Muscle layer of colon (tissue), 2 donors: Measurements from ENCODE around the gene SVIL.
A peak's percentile ranks its signal among the peaks of the same experiment; 100 is the strongest.

Source experiments
- H3K27ac ChIP-seq: one replicate; pipeline ENCODE4 v1.7.0; 2013; ENCODE audit warnings: low read depth, mild to moderate bottlenecking, low read length, moderate library complexity
- H3K27me3 ChIP-seq, 2 donors: one replicate each; pipeline ENCODE4 v1.7.0; 2013; ENCODE audit warnings: low read length in 2 of 2, mild to moderate bottlenecking in 2 of 2; ENCODE audit not compliant: insufficient read depth in 2 of 2, control insufficient read depth in 1 of 2
- H3K36me3 ChIP-seq: one replicate; pipeline ENCODE4 v1.7.0; 2013; ENCODE audit warnings: mild to moderate bottlenecking, low read length; ENCODE audit not compliant: insufficient read depth
- H3K4me1 ChIP-seq: one replicate; pipeline ENCODE4 v1.7.0; 2013; ENCODE audit warnings: mild to moderate bottlenecking, low read length; ENCODE audit not compliant: insufficient read depth
- H3K4me3 ChIP-seq, 2 donors: one replicate each; pipeline ENCODE4 v1.7.0; 2013; ENCODE audit warnings: low read length in 2 of 2, low read depth in 1 of 2, mild to moderate bottlenecking in 1 of 2, moderate library complexity in 1 of 2
- H3K9ac ChIP-seq: one replicate; pipeline ENCODE4 v1.7.0; 2013; ENCODE audit warnings: low read length
- H3K9me3 ChIP-seq: one replicate; pipeline ENCODE4 v1.7.0; 2013; ENCODE audit warnings: mild to moderate bottlenecking, low read length
- donor health status: abdominal sarcoma.
- donor health status: Adenocarcinoma of cecum.

The SVIL gene, protein sequence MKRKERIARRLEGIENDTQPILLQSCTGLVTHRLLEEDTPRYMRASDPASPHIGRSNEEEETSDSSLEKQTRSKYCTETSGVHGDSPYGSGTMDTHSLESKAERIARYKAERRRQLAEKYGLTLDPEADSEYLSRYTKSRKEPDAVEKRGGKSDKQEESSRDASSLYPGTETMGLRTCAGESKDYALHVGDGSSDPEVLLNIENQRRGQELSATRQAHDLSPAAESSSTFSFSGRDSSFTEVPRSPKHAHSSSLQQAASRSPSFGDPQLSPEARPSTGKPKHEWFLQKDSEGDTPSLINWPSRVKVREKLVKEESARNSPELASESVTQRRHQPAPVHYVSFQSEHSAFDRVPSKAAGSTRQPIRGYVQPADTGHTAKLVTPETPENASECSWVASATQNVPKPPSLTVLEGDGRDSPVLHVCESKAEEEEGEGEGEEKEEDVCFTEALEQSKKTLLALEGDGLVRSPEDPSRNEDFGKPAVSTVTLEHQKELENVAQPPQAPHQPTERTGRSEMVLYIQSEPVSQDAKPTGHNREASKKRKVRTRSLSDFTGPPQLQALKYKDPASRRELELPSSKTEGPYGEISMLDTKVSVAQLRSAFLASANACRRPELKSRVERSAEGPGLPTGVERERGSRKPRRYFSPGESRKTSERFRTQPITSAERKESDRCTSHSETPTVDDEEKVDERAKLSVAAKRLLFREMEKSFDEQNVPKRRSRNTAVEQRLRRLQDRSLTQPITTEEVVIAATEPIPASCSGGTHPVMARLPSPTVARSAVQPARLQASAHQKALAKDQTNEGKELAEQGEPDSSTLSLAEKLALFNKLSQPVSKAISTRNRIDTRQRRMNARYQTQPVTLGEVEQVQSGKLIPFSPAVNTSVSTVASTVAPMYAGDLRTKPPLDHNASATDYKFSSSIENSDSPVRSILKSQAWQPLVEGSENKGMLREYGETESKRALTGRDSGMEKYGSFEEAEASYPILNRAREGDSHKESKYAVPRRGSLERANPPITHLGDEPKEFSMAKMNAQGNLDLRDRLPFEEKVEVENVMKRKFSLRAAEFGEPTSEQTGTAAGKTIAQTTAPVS (N-terminal part only)

DNA sequence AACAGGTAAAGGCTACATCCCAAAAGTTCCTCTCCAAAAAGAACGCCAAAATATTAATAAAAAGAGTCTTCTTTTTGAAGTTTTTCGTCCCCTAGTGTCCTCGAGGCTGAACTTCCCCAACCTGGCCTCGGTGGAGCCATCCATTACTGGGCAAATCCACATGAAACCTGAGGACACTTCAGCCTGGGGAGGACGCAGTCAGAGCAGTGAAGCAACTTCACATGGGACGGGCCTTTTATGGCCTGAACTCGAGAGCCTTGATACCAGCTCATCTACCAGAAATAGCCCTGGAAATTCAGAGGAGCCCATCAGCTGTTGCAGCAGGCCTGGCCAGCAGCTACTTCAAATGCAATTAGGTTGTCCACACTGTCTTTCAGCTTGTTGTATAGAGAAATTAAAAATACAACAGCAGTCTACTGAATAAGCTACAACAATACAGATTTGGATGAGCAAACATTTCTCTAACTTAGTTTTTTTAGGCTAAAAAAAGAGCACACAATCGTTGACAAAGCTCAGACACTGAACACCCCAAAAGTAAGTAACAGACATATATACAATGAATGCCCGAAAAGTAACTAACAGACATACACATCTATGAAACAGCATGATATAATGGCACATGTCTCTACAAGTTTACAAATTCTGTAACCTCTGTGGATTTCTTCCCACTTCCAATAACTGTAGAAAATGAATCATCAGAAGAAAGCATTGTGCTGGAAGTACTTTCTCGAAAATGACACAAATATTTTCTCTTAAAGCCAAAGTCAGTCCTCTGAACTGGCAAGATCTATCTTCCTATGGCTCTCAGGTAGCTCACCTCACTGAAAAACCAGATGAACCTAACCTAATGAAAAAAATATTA is at the start of gene SVIL:
Gene SVIL, minus strand, starts transcription at position 208 of the 862 bp plus-strand sequence. CDS start 79,913 bp downstream, outside the sequence.
- Histone ChIP-seq H3K4me3 (peak within 1 kb of the TSS; percentile 38 to 61), H3K27ac (peak within 1 kb of the TSS; percentile 92), H3K36me3 (peaks cover 14% of the 10 kb centered on the region), H3K27me3 (no peaks in the 10 kb centered on the region), H3K9me3 (no peaks in the 10 kb centered on the region), H3K4me1 (peaks cover 41% of the 10 kb centered on the region), H3K9ac (peak within 1 kb of the TSS; percentile 89)

DNA sequence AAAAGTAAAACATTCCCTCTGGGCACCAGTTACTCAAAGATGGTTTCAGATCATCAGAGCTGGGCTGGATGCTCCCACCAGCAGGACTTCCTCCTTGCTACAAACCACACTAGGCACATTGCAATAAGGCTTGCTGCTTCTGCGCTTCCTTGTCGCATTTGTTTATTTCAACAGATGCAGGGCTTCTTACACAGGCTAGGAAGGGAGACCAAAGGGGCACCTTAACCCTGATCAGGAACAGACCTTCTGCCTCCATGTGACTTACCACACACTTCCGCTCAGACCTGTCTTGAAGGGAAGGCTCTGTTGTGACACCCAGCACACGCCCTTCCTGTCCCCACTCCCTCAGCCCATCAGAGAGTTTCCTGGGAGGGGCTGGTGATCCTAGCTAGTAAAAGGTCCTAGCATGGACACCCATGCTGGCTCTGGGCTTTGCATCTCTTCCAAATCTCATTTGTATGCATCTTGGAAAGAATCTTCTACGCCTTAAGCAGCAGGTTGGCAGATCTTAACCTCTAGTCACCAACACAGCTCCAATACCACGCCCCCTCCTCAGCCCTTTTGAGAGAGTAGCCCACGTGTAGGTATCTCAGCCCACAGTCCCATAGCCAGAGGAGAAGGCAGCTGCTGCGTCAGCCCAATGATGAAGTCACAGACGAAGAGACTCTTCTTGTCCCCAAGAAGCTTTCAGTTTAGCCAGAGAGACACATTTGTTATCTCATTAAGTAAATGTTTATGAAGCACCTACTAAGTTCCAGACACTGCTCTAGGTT is 47.1 kb upstream of the SVIL start:
- peak overlapping the region; percentile 1 for H3K27ac ChIP-seq
- no peak overlapping the region for H3K9ac ChIP-seq
- no peak overlapping the region for H3K4me3 ChIP-seq
- H3K36me3 ChIP-seq: peaks cover 84% of the 10 kb centered on the region
- no peaks in the 10 kb centered on the region for H3K27me3 ChIP-seq
- H3K4me1 ChIP-seq: peaks cover 36% of the 10 kb centered on the region
- H3K9me3 ChIP-seq: no peaks in the 10 kb centered on the region

DNA sequence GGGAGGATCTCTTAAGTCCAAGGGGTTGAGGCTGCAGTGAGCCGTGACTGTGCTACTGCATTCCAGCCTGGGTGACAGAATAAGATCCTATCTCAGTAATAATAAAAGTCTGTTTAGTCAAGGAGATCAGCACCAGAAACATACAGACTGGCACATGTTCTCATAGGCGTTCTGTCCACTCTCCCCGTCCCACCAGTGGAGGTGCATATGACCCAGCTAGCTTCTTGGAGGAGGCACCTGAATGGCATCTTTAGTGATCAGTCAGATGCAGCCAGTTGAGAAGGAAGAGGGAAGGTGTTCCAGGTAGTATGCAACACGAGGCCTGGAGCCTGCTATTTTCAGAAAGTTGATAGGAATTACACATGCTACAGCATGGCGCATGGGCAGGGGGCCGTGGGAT is 45.3 kb upstream of the SVIL start:
- Histone ChIP-seq H3K4me1 (peaks cover 36% of the 10 kb centered on the region), H3K27ac (no peak overlapping the region), H3K27me3 (no peaks in the 10 kb centered on the region), H3K36me3 (peaks cover 87% of the 10 kb centered on the region), H3K4me3 (no peak overlapping the region), H3K9me3 (peaks cover under 1% of the 10 kb centered on the region), H3K9ac (no peak overlapping the region)

DNA sequence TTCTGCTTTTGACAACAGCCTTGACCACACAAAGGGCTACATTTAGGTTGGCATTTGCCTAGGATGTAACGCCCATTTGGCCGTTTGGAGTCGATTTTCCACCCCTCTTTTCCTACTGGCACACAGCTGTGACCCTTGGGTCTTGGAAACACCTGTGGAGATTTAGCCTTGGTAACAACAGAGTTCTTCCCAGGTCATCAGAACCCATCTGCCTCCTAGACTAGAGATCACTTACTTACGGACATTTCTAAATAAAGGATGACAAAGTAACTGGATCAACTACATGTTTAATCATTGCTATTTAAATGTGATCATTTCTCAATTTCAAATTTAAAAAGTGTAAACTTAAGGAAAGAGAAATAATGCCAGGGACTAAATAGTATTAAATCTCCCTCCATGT is 42.0 kb upstream of the SVIL start:
- peaks cover 23% of the 10 kb centered on the region for H3K4me1 ChIP-seq
- H3K27ac ChIP-seq: no peak overlapping the region
- peaks cover 6% of the 10 kb centered on the region for H3K9me3 ChIP-seq

GRCh38 chr10:29675984-29676383 is 41.2 kb upstream of the SVIL start:
- Histone ChIP-seq H3K27me3 (no peaks in the 10 kb centered on the region), H3K4me3 (no peak overlapping the region), H3K9ac (no peak overlapping the region), H3K9me3 (peaks cover 6% of the 10 kb centered on the region), H3K36me3 (peaks cover 54% of the 10 kb centered on the region), H3K27ac (no peak overlapping the region), H3K4me1 (peaks cover 26% of the 10 kb centered on the region)

More for the DNA sequence above, 42.0 kb upstream of the SVIL start:
- H3K9ac ChIP-seq: no peak overlapping the region
- no peaks in the 10 kb centered on the region for H3K27me3 ChIP-seq
- H3K4me3 ChIP-seq: no peak overlapping the region
- H3K36me3 ChIP-seq: peaks cover 61% of the 10 kb centered on the region

- peaks cover 6% of the 10 kb centered on the region for H3K9me3 ChIP-seq
- H3K27me3 ChIP-seq: no peaks in the 10 kb centered on the region
- peaks cover 35% of the 10 kb centered on the region for H3K36me3 ChIP-seq
- no peak overlapping the region for H3K27ac ChIP-seq
- peaks cover 46% of the 10 kb centered on the region for H3K4me1 ChIP-seq
- no peak overlapping the region for H3K9ac ChIP-seq
- no peak overlapping the region for H3K4me3 ChIP-seq
Measured at GRCh38 chr10:29671968-29672367, 37.2 kb upstream of the SVIL start.

GRCh38 chr10:29671228-29671780 is 36.5 kb upstream of the SVIL start:
- Histone ChIP-seq H3K27me3 (no peaks in the 10 kb centered on the region), H3K9ac (no peak overlapping the region), H3K27ac (no peak overlapping the region), H3K36me3 (peaks cover 31% of the 10 kb centered on the region), H3K9me3 (peaks cover 6% of the 10 kb centered on the region), H3K4me1 (peaks cover 46% of the 10 kb centered on the region), H3K4me3 (no peak overlapping the region)

GRCh38 chr10:29670761-29671160 is 36.0 kb upstream of the SVIL start:
- Histone ChIP-seq H3K27me3 (no peaks in the 10 kb centered on the region), H3K4me3 (no peak overlapping the region)

DNA sequence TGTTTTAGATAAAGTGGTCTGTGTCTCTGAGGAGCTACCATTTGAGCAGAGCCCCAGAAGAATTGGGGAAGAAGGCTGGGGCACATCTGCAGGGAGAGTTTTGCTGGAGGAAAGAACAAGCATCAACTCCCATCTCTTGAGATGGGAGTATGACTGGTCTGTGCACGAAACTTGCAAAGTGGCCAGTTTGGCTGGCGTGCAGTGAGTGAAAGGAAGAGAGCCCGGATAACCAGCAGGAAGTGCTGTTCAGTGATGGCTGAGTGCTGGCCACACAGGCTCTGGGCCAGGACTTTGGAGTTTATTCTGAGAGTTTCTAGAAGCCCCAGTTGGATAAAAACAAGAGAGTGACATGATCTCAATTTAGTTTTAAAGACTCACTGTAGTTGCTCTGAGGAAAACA is 34.4 kb upstream of the SVIL start:
- Histone ChIP-seq H3K27me3 (no peaks in the 10 kb centered on the region), H3K9me3 (no peaks in the 10 kb centered on the region), H3K36me3 (peaks cover 11% of the 10 kb centered on the region), H3K9ac (no peak overlapping the region), H3K4me1 (peaks cover 54% of the 10 kb centered on the region), H3K27ac (peak overlapping the region; percentile 19), H3K4me3 (no peak overlapping the region)

More at GRCh38 chr10:29670761-29671160, 36.0 kb upstream of the SVIL start:
- H3K9me3 ChIP-seq: peaks cover 6% of the 10 kb centered on the region
- no peak overlapping the region for H3K27ac ChIP-seq
- H3K36me3 ChIP-seq: peaks cover 25% of the 10 kb centered on the region
- H3K4me1 ChIP-seq: peaks cover 52% of the 10 kb centered on the region
- H3K9ac ChIP-seq: no peak overlapping the region

DNA sequence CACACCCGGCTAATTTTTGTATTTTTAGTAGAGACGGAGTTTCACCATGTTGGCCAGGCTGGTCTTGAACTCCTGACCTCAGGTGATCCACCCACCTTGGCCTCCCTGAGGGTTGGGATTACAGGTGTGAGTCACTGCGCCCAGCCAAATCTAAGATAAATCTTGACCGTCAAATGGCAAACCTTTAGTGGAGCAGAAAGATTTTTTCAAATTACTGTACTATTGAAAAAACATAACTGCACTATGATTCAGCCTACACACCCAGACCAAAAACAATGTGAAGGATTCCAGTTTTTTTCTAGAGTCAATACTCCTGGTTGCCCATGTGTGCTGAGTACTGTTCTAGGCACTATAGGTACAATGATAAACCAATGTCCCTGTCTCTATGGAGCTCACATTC is 33.9 kb upstream of the SVIL start:
- Histone ChIP-seq H3K27ac (peak overlapping the region; percentile 19), H3K4me1 (peaks cover 59% of the 10 kb centered on the region)

More for the DNA sequence above, 33.9 kb upstream of the SVIL start:
- Histone ChIP-seq H3K27me3 (no peaks in the 10 kb centered on the region), H3K9me3 (no peaks in the 10 kb centered on the region), H3K36me3 (peaks cover 11% of the 10 kb centered on the region), H3K4me3 (no peak overlapping the region), H3K9ac (no peak overlapping the region)
